GM04503 (cell line): Measurements from ENCODE around the gene PIM3.
A peak's percentile ranks its signal among the peaks of the same experiment; 100 is the strongest.

Experiments
- DNase-seq: peaks from one replicate; pipeline ENCODE4 v3.0.0-alpha.2; 2012; ENCODE audit warnings: low read depth

PIM3 gene

GRCh38 chr22:49928185-49928495, 32.4 kb upstream of the PIM3 start:
- DNase-seq: no peak

- no peak for DNase-seq
These were observed 31.9 kb upstream of the PIM3 start for GRCh38 chr22:49928555-49929210.

- no peak for DNase-seq
These were observed 31.2 kb upstream of the PIM3 start for GRCh38 chr22:49929211-49929979.

- no peak for DNase-seq
These were observed 30.5 kb upstream of the PIM3 start for GRCh38 chr22:49929994-49930575.

- DNase-seq: peak; percentile 37
These were observed 29.8 kb upstream of the PIM3 start for GRCh38 chr22:49930596-49931412.

- no peak for DNase-seq
These were observed 27.1 kb upstream of the PIM3 start for GRCh38 chr22:49933236-49934159.

- DNase-seq: no peak
These were observed 26.2 kb upstream of the PIM3 start for GRCh38 chr22:49934160-49934890.

GRCh38 chr22:49934891-49935557, 25.5 kb upstream of the PIM3 start:
- no peak for DNase-seq

- no peak for DNase-seq
These were observed 25.0 kb upstream of the PIM3 start for GRCh38 chr22:49935561-49935960.

- no peak for DNase-seq
These were observed 24.3 kb upstream of the PIM3 start for GRCh38 chr22:49936018-49936972.

- no peak for DNase-seq
These were observed 23.4 kb upstream of the PIM3 start for GRCh38 chr22:49936973-49937757.

- DNase-seq: no peak
These were observed 22.6 kb upstream of the PIM3 start for GRCh38 chr22:49937758-49938564.

GRCh38 chr22:49938565-49939136, 21.9 kb upstream of the PIM3 start:
- DNase-seq: no peak

GRCh38 chr22:49941507-49942316, 18.9 kb upstream of the PIM3 start:
- no peak for DNase-seq

- DNase-seq: no peak
These were observed 17.8 kb upstream of the PIM3 start for GRCh38 chr22:49942565-49943404.
